HepG2 (cell line): ENCODE results near the gene ZBTB20.

ENCODE experiments used
- ARNT2 ChIP-seq: sonication (generic); formaldehyde crosslinking; IDR thresholded peaks from 2 replicates; pipeline ENCODE4 v1.8.0; 2022; ENCODE audit warnings: mild to moderate bottlenecking, low read depth, missing genetic modification reagents, moderate library complexity
- HDAC1 ChIP-seq: sonication (generic); formaldehyde crosslinking; IDR thresholded peaks from 2 replicates; pipeline ENCODE4 v1.5.1; 2020; ENCODE audit warnings: mild to moderate bottlenecking, missing genetic modification reagents
- PHB2 ChIP-seq: fragments of 450-650 bp; IDR thresholded peaks from 2 replicates; pipeline ENCODE4 v1.6.1; 2018; ENCODE audit not compliant: partially characterized antibody
- POLR2A ChIP-seq, 2 experiments: IDR thresholded peaks; 2 replicates each; pipeline ENCODE4 v1.6.1; 2011; ENCODE audit warnings: low read depth in 2 of 2, low read length in 2 of 2, mild to moderate bottlenecking in 1 of 2, moderate library complexity in 1 of 2; ENCODE audit not compliant: insufficient read depth in 1 of 2
- ZBTB33 ChIP-seq: sonication (generic); formaldehyde crosslinking; IDR thresholded peaks from 2 replicates; pipeline ENCODE4 v1.4.0; 2020; ENCODE audit warnings: missing genetic modification reagents
- ZNF138 ChIP-seq: sonication (generic); formaldehyde crosslinking; IDR thresholded peaks from 2 replicates; pipeline ENCODE4 v1.5.0; 2020; ENCODE audit warnings: mild to moderate bottlenecking, low read depth, missing genetic modification reagents
- ZNF34 ChIP-seq: sonication (generic); formaldehyde crosslinking; IDR thresholded peaks from 2 replicates; pipeline ENCODE4 v1.4.0; 2020; ENCODE audit warnings: mild to moderate bottlenecking, missing genetic modification reagents, borderline replicate concordance
- TF ChIP-seq, protein P1 (sequence below): sonication (generic); formaldehyde crosslinking; IDR thresholded peaks from 2 replicates; pipeline ENCODE4 v1.4.0; 2020; ENCODE audit warnings: missing genetic modification reagents
- TF ChIP-seq, protein P2 (sequence below): sonication (generic); formaldehyde crosslinking; IDR thresholded peaks from 2 replicates; pipeline ENCODE4 v1.5.0; 2020; ENCODE audit warnings: mild to moderate bottlenecking, missing genetic modification reagents, moderate library complexity
- TF ChIP-seq, protein P3 (sequence below): sonication (generic); formaldehyde crosslinking; IDR thresholded peaks from 2 replicates; pipeline ENCODE4 v1.4.0; 2020; ENCODE audit warnings: missing genetic modification reagents, borderline replicate concordance

DNA sequence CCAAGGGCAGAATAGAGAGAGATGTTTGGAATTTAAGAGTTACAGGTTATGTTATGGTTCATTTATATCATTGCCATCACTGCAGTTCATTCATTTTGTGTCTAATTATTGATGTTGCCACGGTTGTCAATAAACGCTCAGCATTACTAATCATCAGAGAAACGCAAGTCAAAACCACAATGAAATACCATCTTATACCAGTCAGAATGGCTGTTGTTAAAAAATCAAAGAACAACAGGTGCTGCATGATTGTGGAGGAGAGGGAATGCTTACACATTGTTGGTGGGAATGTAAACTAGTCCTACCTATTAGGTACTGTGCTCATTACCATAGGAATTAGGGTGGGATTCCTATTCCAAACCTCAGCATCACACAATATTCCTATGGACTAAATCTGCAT, 502.7 kb downstream of the ZBTB20 start:
- no peak for TF ChIP-seq POLR2A (IDR thresholded peaks at IDR 0.05; ENCODE audit: insufficient read depth in 1 of 2, low read depth in 2 of 2, low read length in 2 of 2)
- no peak for TF ChIP-seq ZNF138 (CRISPR knock-in tag)
- TF ChIP-seq, protein P1, sequence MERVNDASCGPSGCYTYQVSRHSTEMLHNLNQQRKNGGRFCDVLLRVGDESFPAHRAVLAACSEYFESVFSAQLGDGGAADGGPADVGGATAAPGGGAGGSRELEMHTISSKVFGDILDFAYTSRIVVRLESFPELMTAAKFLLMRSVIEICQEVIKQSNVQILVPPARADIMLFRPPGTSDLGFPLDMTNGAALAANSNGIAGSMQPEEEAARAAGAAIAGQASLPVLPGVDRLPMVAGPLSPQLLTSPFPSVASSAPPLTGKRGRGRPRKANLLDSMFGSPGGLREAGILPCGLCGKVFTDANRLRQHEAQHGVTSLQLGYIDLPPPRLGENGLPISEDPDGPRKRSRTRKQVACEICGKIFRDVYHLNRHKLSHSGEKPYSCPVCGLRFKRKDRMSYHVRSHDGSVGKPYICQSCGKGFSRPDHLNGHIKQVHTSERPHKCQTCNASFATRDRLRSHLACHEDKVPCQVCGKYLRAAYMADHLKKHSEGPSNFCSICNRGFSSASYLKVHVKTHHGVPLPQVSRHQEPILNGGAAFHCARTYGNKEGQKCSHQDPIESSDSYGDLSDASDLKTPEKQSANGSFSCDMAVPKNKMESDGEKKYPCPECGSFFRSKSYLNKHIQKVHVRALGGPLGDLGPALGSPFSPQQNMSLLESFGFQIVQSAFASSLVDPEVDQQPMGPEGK (CRISPR knock-in tag): no peak
- no peak for TF ChIP-seq ZNF34 (CRISPR knock-in tag)
- TF ChIP-seq HDAC1 (CRISPR knock-in tag): no peak
- TF ChIP-seq, protein P2, sequence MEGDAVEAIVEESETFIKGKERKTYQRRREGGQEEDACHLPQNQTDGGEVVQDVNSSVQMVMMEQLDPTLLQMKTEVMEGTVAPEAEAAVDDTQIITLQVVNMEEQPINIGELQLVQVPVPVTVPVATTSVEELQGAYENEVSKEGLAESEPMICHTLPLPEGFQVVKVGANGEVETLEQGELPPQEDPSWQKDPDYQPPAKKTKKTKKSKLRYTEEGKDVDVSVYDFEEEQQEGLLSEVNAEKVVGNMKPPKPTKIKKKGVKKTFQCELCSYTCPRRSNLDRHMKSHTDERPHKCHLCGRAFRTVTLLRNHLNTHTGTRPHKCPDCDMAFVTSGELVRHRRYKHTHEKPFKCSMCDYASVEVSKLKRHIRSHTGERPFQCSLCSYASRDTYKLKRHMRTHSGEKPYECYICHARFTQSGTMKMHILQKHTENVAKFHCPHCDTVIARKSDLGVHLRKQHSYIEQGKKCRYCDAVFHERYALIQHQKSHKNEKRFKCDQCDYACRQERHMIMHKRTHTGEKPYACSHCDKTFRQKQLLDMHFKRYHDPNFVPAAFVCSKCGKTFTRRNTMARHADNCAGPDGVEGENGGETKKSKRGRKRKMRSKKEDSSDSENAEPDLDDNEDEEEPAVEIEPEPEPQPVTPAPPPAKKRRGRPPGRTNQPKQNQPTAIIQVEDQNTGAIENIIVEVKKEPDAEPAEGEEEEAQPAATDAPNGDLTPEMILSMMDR: no peak
- no peak for TF ChIP-seq ZBTB33
- TF ChIP-seq, protein P3, sequence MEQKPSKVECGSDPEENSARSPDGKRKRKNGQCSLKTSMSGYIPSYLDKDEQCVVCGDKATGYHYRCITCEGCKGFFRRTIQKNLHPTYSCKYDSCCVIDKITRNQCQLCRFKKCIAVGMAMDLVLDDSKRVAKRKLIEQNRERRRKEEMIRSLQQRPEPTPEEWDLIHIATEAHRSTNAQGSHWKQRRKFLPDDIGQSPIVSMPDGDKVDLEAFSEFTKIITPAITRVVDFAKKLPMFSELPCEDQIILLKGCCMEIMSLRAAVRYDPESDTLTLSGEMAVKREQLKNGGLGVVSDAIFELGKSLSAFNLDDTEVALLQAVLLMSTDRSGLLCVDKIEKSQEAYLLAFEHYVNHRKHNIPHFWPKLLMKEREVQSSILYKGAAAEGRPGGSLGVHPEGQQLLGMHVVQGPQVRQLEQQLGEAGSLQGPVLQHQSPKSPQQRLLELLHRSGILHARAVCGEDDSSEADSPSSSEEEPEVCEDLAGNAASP (CRISPR knock-in tag): no peak
- TF ChIP-seq ARNT2 (CRISPR knock-in tag): no peak
- no peak for TF ChIP-seq PHB2
